Measurements from ENCODE around the gene TBC1D3B. TPM values are rescaled to one million over a fixed set of nuclear protein-coding genes. Genes with fewer than 3 reads are reported as not detected.

The TBC1D3B gene
- total and polyA plus RNA-seq, 2 of the 13 experiments (the other 11 are each of a cell fraction or from before 2014, with no cell fraction given), result 1.1 to 1.8 TPM

DNA sequence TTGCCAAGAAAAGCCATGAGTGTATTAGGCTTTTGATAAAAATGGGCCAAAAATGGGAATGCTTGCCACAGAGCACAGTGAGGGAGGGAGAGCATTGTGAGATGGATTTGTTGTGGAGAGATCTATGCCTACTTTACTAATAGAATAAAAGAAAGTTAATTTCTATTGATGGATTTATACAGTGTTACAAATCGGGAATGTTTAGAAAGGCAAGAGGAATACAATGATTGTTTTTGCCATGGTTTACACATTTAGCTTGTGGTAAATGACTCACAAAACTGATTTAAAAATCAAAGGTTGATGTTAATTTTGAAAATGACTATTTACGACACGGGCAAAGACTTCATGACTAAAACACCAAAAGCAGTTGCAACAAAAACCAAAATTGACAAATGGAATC is 56.2 kb downstream of the TBC1D3B start:
- TF ChIP-seq POLR2G (IDR thresholded peaks at IDR 0.05; ENCODE audit: low read depth, low read length), result no peak
- no peak for TF ChIP-seq ZNF251 (CRISPR knock-in tag; IDR thresholded peaks at IDR 0.05)
- TF ChIP-seq, protein P1, sequence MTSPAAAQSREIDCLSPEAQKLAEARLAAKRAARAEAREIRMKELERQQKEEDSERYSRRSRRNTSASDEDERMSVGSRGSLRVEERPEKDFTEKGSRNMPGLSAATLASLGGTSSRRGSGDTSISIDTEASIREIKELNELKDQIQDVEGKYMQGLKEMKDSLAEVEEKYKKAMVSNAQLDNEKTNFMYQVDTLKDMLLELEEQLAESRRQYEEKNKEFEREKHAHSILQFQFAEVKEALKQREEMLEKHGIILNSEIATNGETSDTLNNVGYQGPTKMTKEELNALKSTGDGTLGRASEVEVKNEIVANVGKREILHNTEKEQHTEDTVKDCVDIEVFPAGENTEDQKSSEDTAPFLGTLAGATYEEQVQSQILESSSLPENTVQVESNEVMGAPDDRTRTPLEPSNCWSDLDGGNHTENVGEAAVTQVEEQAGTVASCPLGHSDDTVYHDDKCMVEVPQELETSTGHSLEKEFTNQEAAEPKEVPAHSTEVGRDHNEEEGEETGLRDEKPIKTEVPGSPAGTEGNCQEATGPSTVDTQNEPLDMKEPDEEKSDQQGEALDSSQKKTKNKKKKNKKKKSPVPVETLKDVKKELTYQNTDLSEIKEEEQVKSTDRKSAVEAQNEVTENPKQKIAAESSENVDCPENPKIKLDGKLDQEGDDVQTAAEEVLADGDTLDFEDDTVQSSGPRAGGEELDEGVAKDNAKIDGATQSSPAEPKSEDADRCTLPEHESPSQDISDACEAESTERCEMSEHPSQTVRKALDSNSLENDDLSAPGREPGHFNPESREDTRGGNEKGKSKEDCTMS (CRISPR knock-in tag; conservative IDR thresholded peaks at IDR 0.05), result no peak
- no peak for TF ChIP-seq ZNF616 (CRISPR knock-in tag; IDR thresholded peaks at IDR 0.05; ENCODE audit: low read depth)
- no peak for TF ChIP-seq NCOA5 (CRISPR knock-in tag; IDR thresholded peaks at IDR 0.05)
- TF ChIP-seq TCF7L2 (IDR thresholded peaks at IDR 0.05; ENCODE audit: low read depth, low read length), result no peak
- TF ChIP-seq, protein P2, sequence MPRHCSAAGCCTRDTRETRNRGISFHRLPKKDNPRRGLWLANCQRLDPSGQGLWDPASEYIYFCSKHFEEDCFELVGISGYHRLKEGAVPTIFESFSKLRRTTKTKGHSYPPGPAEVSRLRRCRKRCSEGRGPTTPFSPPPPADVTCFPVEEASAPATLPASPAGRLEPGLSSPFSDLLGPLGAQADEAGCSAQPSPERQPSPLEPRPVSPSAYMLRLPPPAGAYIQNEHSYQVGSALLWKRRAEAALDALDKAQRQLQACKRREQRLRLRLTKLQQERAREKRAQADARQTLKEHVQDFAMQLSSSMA (CRISPR knock-in tag; IDR thresholded peaks at IDR 0.05), result no peak
- no peak for TF ChIP-seq THYN1 (CRISPR knock-in tag; IDR thresholded peaks at IDR 0.05; ENCODE audit: borderline replicate concordance, low read depth)
- TF ChIP-seq, protein P3, sequence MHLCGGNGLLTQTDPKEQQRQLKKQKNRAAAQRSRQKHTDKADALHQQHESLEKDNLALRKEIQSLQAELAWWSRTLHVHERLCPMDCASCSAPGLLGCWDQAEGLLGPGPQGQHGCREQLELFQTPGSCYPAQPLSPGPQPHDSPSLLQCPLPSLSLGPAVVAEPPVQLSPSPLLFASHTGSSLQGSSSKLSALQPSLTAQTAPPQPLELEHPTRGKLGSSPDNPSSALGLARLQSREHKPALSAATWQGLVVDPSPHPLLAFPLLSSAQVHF (CRISPR knock-in tag; IDR thresholded peaks at IDR 0.05), result no peak
- TF ChIP-seq, protein P4, sequence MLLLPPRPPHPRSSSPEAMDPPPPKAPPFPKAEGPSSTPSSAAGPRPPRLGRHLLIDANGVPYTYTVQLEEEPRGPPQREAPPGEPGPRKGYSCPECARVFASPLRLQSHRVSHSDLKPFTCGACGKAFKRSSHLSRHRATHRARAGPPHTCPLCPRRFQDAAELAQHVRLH (CRISPR knock-in tag; IDR thresholded peaks at IDR 0.05; ENCODE audit: borderline replicate concordance, low read depth), result no peak
- TF ChIP-seq, protein P5, sequence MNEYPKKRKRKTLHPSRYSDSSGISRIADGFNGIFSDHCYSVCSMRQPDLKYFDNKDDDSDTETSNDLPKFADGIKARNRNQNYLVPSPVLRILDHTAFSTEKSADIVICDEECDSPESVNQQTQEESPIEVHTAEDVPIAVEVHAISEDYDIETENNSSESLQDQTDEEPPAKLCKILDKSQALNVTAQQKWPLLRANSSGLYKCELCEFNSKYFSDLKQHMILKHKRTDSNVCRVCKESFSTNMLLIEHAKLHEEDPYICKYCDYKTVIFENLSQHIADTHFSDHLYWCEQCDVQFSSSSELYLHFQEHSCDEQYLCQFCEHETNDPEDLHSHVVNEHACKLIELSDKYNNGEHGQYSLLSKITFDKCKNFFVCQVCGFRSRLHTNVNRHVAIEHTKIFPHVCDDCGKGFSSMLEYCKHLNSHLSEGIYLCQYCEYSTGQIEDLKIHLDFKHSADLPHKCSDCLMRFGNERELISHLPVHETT (CRISPR knock-in tag; conservative IDR thresholded peaks at IDR 0.05), result no peak
- TF ChIP-seq NR2F1 (CRISPR knock-in tag; IDR thresholded peaks at IDR 0.05), result no peak
- TF ChIP-seq FIP1L1 (IDR thresholded peaks at IDR 0.05; ENCODE audit: borderline replicate concordance, insufficient read depth, low read depth, low read length), result no peak
- no peak for TF ChIP-seq TEAD2 (CRISPR knock-in tag; IDR thresholded peaks at IDR 0.05)
- 2% methylated on average over 3 of the region's 3 CpGs for WGBS (ENCODE audit: low lambda C conversion rate)
- Histone ChIP-seq H3K9me3 (ENCODE audit: low read length) (peaks cover 3% of the 10 kb centered on the region; the same call in 1 of the 2 replicates), H3K27ac (ENCODE audit: extremely low read length, insufficient read depth, low read length) (no peak overlapping the region), H3K4me1 (ENCODE audit: insufficient read depth, low read length) (no peaks in the 10 kb centered on the region), H4K20me1 (ENCODE audit: insufficient read depth, low read length) (no peaks in the 10 kb centered on the region), H3K36me3 (replicated peaks in 1 of 2; ENCODE audit: control insufficient read depth in 1 of 2, insufficient read depth in 2 of 2, low read length in 2 of 2) (no peaks in the 10 kb centered on the region), H3K4me2 (ENCODE audit: low read depth, low read length) (no peak overlapping the region), H2AFZ (ENCODE audit: low read length) (no peak overlapping the region), H3K9ac (ENCODE audit: insufficient read depth, low read depth, low read length) (no peak overlapping the region), H3K27me3 (ENCODE audit: control insufficient read depth in 1 of 2, insufficient read depth in 2 of 2, low read length in 2 of 2) (no peaks in the 10 kb centered on the region), H3K4me3 (replicated peaks in 1 of 3; ENCODE audit: insufficient read depth in 1 of 3, low read depth in 2 of 3, low read length in 3 of 3) (no peak overlapping the region), H3K79me2 (ENCODE audit: insufficient read depth, low read length) (no peaks in the 10 kb centered on the region)
- in situ Hi-C loops (cut with HindIII; ENCODE audit: extremely low pct_ligation_motif_present, low pct_unique_long_range_greater_than_20kb) (no loop called here), intact Hi-C loops (cut with micrococcal nuclease; ENCODE audit: unreplicated experiment) (no loop called here)
- POLR2A ChIA-PET, result no interaction called here
- ATAC-seq (no peak), DNase-seq (ENCODE audit: low spot score) (no peak), FAIRE-seq (no peak)
- no TSS peak for BruUV-seq (replicated peaks)
- CTCF ChIA-PET (ENCODE audit: low intra/inter-chr PET ratio, low total read pairs), result no interaction called here
